ENCODE measurements around the gene TPT1.
A peak's percentile ranks its signal among the peaks of the same experiment; 100 is the strongest.

Gene TPT1

GRCh38 chr13:45374917-45375316, 33.9 kb upstream of the TPT1 start:
- CTCF ChIA-PET, result interaction anchor here (1.2 to 8.8 kb wide), 2 partner anchors 13 to 20 kb away, joined by 3 to 70 read pairs; no protein-coding TSS in a partner anchor
- H3K36me3 Mint-ChIP-seq, result peaks cover 16% of the 10 kb centered on the region
- H3K27me3 Mint-ChIP-seq, result no peaks in the 10 kb centered on the region
- no peak overlapping the region for H3K27ac Mint-ChIP-seq
- no peaks in the 10 kb centered on the region for H3K9me3 Mint-ChIP-seq
- H3K4me1 Mint-ChIP-seq, result peaks cover 20% of the 10 kb centered on the region
- no peak for DNase-seq
- H3K4me3 Mint-ChIP-seq, result no peak overlapping the region

DNA sequence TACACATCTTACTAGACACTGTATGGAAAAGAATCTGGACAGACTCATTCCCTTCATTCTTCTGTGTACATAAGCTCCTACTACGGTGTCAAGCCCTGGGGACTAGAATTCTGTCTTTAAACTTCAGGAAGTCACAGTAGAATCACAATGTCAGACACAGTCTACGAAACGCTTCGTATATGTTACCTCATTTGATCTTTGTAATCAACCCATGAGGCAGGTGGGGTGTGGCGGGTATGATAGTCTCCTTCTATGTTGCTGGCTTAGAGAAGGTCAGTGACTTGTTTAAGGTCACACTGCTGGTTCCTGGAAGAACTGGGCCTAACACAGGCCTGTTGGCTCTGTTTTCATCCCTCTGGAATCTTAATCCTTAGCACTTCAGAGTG, 32.2 kb upstream of the TPT1 start:
- Mint-ChIP-seq H3K4me3 (no peak overlapping the region), H3K9me3 (no peaks in the 10 kb centered on the region), H3K36me3 (peaks cover 27% of the 10 kb centered on the region), H3K27ac (no peak overlapping the region), H3K4me1 (peaks cover 38% of the 10 kb centered on the region), H3K27me3 (no peaks in the 10 kb centered on the region)
- CTCF ChIA-PET, result interaction anchor here (0.7 to 8.8 kb wide), 4 partner anchors 17 to 39 kb away, joined by 3 to 70 read pairs (median 4); no protein-coding TSS in a partner anchor
- no peak for DNase-seq

GRCh38 chr13:45372189-45373161, 31.5 kb upstream of the TPT1 start:
- H3K27me3 Mint-ChIP-seq, result no peaks in the 10 kb centered on the region
- peaks cover 45% of the 10 kb centered on the region for H3K4me1 Mint-ChIP-seq
- H3K9me3 Mint-ChIP-seq, result no peaks in the 10 kb centered on the region
- no peak overlapping the region for H3K4me3 Mint-ChIP-seq
- DNase-seq, result no peak
- peaks cover 28% of the 10 kb centered on the region for H3K36me3 Mint-ChIP-seq
- H3K27ac Mint-ChIP-seq, result no peak overlapping the region
- CTCF ChIA-PET, result interaction anchor here (0.8 to 8.8 kb wide), 12 partner anchors 10 to 638 kb away, joined by 3 to 70 read pairs (median 5); partner anchors contain the start of genes SLC25A30 and TPT1

GRCh38 chr13:45370922-45371406, 30.0 kb upstream of the TPT1 start:
- CTCF ChIA-PET, result interaction anchor here (0.8 to 8.8 kb wide), 23 partner anchors 8 to 640 kb away, joined by 3 to 70 read pairs (median 4); partner anchors contain the start of genes SLC25A30 and TPT1
- Mint-ChIP-seq H3K36me3 (peaks cover 35% of the 10 kb centered on the region), H3K27ac (no peak overlapping the region), H3K4me1 (peaks cover 54% of the 10 kb centered on the region), H3K4me3 (no peak overlapping the region), H3K27me3 (no peaks in the 10 kb centered on the region), H3K9me3 (no peaks in the 10 kb centered on the region)
- DNase-seq, result peak; percentile 63

DNA sequence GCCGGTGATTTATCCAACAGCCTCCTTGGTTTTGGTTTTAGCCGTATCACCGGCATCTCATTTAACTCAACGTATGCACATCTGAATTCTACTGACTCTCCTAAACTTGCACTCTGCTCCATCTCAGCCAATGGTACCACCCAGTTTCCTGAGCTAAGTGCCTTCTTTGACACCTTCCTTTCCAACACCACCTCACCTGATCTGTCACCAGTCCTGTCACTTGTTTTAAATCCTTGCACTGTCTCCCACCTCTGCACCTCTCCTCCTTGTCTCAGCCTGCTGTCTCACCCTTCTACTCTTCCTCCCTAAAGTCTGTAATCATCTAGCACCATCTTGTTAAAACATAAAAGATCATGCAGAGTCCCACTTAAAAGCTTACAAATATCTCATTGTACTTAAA, 28.1 kb upstream of the TPT1 start:
- peaks cover 44% of the 10 kb centered on the region for H3K36me3 Mint-ChIP-seq
- no peak overlapping the region for H3K4me3 Mint-ChIP-seq
- H3K4me1 Mint-ChIP-seq, result peaks cover 67% of the 10 kb centered on the region
- CTCF ChIA-PET, result interaction anchor here (0.9 to 8.8 kb wide), 8 partner anchors 9 to 141 kb away, joined by 3 to 70 read pairs (median 10); partner anchors contain the start of genes SLC25A30 and TPT1
- H3K27me3 Mint-ChIP-seq, result no peaks in the 10 kb centered on the region
- DNase-seq, result no peak
- peak overlapping the region; percentile 90 for H3K27ac Mint-ChIP-seq
- peaks cover 3% of the 10 kb centered on the region for H3K9me3 Mint-ChIP-seq

- H3K27me3 Mint-ChIP-seq, result no peaks in the 10 kb centered on the region
- H3K4me1 Mint-ChIP-seq, result peaks cover 72% of the 10 kb centered on the region
- H3K9me3 Mint-ChIP-seq, result peaks cover 8% of the 10 kb centered on the region
- CTCF ChIA-PET, result interaction anchor here (1.6 to 8.8 kb wide), 3 partner anchors 26 to 50 kb away, joined by 3 to 70 read pairs (median 19); partner anchors contain the start of genes SLC25A30 and TPT1
- peaks cover 48% of the 10 kb centered on the region for H3K36me3 Mint-ChIP-seq
- H3K27ac Mint-ChIP-seq, result peak overlapping the region; percentile 90
- DNase-seq, result no peak
- H3K4me3 Mint-ChIP-seq, result no peak overlapping the region
Measured at GRCh38 chr13:45368571-45368970, 27.6 kb upstream of the TPT1 start.

- DNase-seq, result peak; percentile 29
Measured at GRCh38 chr13:45368005-45368404, 27.0 kb upstream of the TPT1 start.

DNA sequence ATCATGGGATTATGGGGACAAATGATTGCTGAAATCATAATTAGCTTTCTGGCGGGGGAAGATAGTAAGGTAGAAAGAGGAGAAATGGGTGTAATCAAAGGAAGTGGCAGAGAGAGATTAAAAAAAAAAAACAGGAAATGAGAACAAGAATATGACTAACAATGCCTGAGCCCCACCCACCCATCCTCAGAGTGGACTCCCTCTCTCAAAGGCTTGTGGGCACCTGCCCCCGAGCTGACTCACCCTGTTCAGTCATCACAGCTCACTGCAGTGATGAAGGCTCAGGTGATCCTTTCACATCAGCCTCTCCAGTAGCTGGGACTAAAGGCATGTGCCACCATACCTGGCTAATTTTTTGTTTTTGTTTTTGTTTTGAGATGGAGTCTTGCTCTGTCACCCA, 26.4 kb upstream of the TPT1 start:
- peaks cover 10% of the 10 kb centered on the region for H3K9me3 Mint-ChIP-seq
- H3K4me1 Mint-ChIP-seq, result peaks cover 74% of the 10 kb centered on the region
- peaks cover 54% of the 10 kb centered on the region for H3K36me3 Mint-ChIP-seq
- H3K27ac Mint-ChIP-seq, result peak overlapping the region; percentile 90
- DNase-seq, result peak; percentile 95
- CTCF ChIA-PET, result interaction anchor here (0.6 to 8.8 kb wide), 5 partner anchors 26 to 56 kb away, joined by 3 to 70 read pairs (median 3); partner anchors contain the start of gene TPT1
- peak overlapping the region; percentile 0 for H3K4me3 Mint-ChIP-seq
- H3K27me3 Mint-ChIP-seq, result no peaks in the 10 kb centered on the region

More at GRCh38 chr13:45368005-45368404, 27.0 kb upstream of the TPT1 start:
- CTCF ChIA-PET, result interaction anchor here (1.0 to 8.8 kb wide), 4 partner anchors 27 to 50 kb away, joined by 3 to 70 read pairs (median 4); partner anchors contain the start of genes SLC25A30 and TPT1
- Mint-ChIP-seq H3K27me3 (no peaks in the 10 kb centered on the region), H3K4me1 (peaks cover 72% of the 10 kb centered on the region), H3K27ac (peak overlapping the region; percentile 90), H3K9me3 (peaks cover 10% of the 10 kb centered on the region), H3K36me3 (peaks cover 52% of the 10 kb centered on the region), H3K4me3 (peak overlapping the region; percentile 0)

- H3K4me1 Mint-ChIP-seq, result peaks cover 80% of the 10 kb centered on the region
- H3K36me3 Mint-ChIP-seq, result peaks cover 55% of the 10 kb centered on the region
- H3K9me3 Mint-ChIP-seq, result peaks cover 15% of the 10 kb centered on the region
- H3K4me3 Mint-ChIP-seq, result no peak overlapping the region
- H3K27me3 Mint-ChIP-seq, result no peaks in the 10 kb centered on the region
- H3K27ac Mint-ChIP-seq, result peak overlapping the region; percentile 21
- CTCF ChIA-PET, result interaction anchor here (1.3 kb wide), 1 partner anchor 28 kb away, joined by 5 read pairs; no protein-coding TSS in a partner anchor
- DNase-seq, result no peak
Measured at GRCh38 chr13:45365558-45365885, 24.5 kb upstream of the TPT1 start.

DNA sequence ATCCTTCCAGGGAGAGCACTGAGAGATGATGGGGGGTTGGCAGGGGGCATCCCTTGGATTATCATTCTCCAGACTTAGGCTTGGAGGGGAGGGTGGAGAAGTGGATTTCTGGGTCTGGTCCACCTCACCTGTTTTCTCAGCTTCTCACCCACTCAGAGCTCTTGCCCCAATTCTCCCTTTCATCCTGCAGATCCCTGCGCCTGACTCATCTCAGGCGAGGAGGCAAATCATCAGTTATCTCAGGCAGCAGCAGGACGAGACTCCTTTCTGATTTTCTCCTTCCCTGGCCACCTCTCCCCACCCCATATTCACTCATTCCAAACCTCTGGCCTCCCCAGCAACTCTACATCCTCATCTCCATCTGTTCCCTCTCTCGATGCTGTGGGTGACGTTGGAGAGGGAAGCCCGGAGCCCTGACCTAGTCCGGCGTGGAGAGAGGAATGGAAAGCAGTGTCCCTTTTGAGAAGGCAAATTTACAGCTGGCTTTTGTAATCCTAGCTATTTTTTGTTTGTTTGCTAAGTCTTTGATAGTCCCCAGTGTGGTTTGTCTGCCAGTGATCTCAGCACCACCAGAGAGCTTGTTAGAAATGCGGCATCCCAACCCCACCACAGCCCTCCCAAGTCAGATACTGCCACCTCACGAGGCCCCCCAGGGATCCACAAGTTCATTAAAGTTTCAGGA, 24.0 kb upstream of the TPT1 start:
- DNase-seq, result no peak
- H3K27ac Mint-ChIP-seq, result peak overlapping the region; percentile 70
- H3K36me3 Mint-ChIP-seq, result peaks cover 58% of the 10 kb centered on the region
- no peaks in the 10 kb centered on the region for H3K27me3 Mint-ChIP-seq
- peaks cover 82% of the 10 kb centered on the region for H3K4me1 Mint-ChIP-seq
- CTCF ChIA-PET, result interaction anchor here (1.3 kb wide), 1 partner anchor 29 kb away, joined by 5 read pairs; no protein-coding TSS in a partner anchor
- H3K9me3 Mint-ChIP-seq, result peaks cover 15% of the 10 kb centered on the region
- no peak overlapping the region for H3K4me3 Mint-ChIP-seq

GRCh38 chr13:45362939-45363338, 22.0 kb upstream of the TPT1 start:
- peak overlapping the region; percentile 10 for H3K27ac Mint-ChIP-seq
- peaks cover 54% of the 10 kb centered on the region for H3K36me3 Mint-ChIP-seq
- no peaks in the 10 kb centered on the region for H3K27me3 Mint-ChIP-seq
- H3K4me1 Mint-ChIP-seq, result peaks cover 68% of the 10 kb centered on the region
- peaks cover 15% of the 10 kb centered on the region for H3K9me3 Mint-ChIP-seq
- peak; percentile 34 for DNase-seq
- CTCF ChIA-PET, result interaction anchor here (0.6 to 1.0 kb wide), 3 partner anchors 9 to 210 kb away, joined by 3 to 5 read pairs (median 3); no protein-coding TSS in a partner anchor
- H3K4me3 Mint-ChIP-seq, result no peak overlapping the region

DNA sequence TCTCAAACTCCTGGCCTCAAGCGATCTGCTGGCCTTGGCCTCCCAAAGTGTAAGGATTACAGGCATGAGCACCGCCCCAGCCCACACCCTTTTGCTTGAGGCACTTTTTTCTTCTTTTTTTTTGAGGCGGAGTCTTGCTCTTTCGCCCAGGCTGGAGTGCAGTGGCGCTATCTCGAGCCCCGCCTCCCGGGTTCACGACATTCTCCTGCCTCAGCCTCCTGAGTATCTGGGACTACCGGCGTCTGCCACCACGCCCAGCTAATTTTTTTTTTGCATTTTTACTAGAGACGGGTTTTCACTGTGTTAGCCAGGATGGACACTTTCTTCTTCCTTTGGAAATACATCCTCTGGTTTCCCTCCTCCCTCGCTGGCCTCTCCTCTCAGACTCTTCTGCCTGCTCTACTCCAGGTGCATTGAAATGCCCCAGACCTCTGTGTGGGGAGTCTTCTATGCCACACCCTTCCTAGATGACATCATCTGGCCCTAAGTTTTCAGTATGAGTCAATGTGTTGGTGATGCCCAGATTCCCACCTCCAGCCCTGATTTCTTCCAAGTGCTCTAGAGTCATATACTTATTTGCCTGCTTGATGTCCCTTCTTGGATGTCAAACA, 20.7 kb upstream of the TPT1 start:
- CTCF ChIA-PET, result no interaction called here
- peaks cover 15% of the 10 kb centered on the region for H3K9me3 Mint-ChIP-seq

DNA sequence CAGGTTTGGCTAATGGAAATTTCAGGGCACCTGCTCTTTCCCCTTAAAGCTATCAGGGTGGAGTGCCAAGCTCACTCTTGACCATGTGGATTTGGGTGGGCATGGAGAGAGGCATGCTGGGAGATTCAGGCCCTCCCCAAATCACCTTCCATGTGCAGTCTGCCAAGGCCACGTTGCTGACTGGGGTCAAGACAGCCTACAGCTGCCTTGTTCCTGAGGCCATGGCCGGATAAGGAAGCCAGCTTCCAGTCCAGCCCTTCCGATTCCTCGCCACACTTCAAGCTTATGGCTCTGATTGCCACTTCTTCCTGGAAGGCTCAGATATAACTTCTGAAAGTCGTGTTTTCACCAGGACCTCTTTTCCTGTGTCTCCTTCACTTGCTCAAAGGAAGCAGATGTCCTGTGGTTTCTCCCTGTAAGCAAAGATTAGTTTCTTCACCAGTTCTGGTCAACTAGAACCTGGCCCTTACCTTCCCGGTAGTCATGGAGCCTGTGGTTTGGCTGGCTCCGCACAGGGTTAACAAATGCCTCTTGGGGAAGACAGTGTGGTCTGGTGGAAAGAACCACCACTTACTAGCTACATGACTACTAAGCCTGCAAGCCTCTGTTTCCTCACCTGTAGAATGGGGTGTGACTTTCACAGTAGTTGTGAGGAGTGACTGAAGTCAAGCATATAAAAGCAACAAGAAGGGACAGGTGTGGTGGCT, 16.1 kb upstream of the TPT1 start:
- H3K9me3 Mint-ChIP-seq, result peaks cover 4% of the 10 kb centered on the region
- H3K27me3 Mint-ChIP-seq, result no peaks in the 10 kb centered on the region
- no peak overlapping the region for H3K4me3 Mint-ChIP-seq
- peaks cover 42% of the 10 kb centered on the region for H3K36me3 Mint-ChIP-seq
- DNase-seq, result no peak
- peaks cover 46% of the 10 kb centered on the region for H3K4me1 Mint-ChIP-seq
- peak overlapping the region; percentile 87 for H3K27ac Mint-ChIP-seq
- CTCF ChIA-PET, result interaction anchor here (1.5 kb wide), 1 partner anchor 12 kb away, joined by 6 read pairs; no protein-coding TSS in a partner anchor

More for the DNA sequence above, 20.7 kb upstream of the TPT1 start:
- Mint-ChIP-seq H3K36me3 (peaks cover 55% of the 10 kb centered on the region), H3K4me1 (peaks cover 68% of the 10 kb centered on the region), H3K27ac (peak overlapping the region; percentile 68), H3K4me3 (peak overlapping the region; percentile 7), H3K27me3 (no peaks in the 10 kb centered on the region)
- no peak for DNase-seq

All from activated naive CD4-positive, alpha-beta T cell treated with anti-CD3 and anti-CD28 coated beads, Interleukin-2, amount 10 ng/mL, durations not matched to agents 7 days and 5 days (primary cell).